Skeletal muscle tissue (tissue), 4 donors: ENCODE data around the gene PSME1. TPM values are rescaled to one million over a fixed set of nuclear protein-coding genes. Genes with fewer than 3 reads are reported as not detected.

Source experiments
- H3K27ac ChIP-seq: one replicate; pipeline ENCODE4 v1.7.0; 2013; ENCODE audit warnings: mild to moderate bottlenecking, low read depth, low read length, inconsistent platforms
- H3K27me3 ChIP-seq, 3 donors: one replicate each; pipeline ENCODE4 v1.7.0; 2013; ENCODE audit warnings: low read length in 3 of 3; ENCODE audit not compliant: control insufficient read depth in 3 of 3, insufficient read depth in 3 of 3
- H3K36me3 ChIP-seq, 3 donors: one replicate each; pipeline ENCODE4 v1.7.0; 2013; ENCODE audit warnings: low read length in 3 of 3; ENCODE audit not compliant: control insufficient read depth in 3 of 3, insufficient read depth in 3 of 3
- H3K4me1 ChIP-seq, 3 donors: one replicate each; pipeline ENCODE4 v1.7.0; 2013; ENCODE audit warnings: low read length in 3 of 3, mild to moderate bottlenecking in 3 of 3; ENCODE audit not compliant: control insufficient read depth in 3 of 3, insufficient read depth in 3 of 3
- H3K4me3 ChIP-seq, 3 donors: one replicate each; pipeline ENCODE4 v1.7.0; 2013; ENCODE audit warnings: low read length in 3 of 3
- H3K9ac ChIP-seq, 3 donors: one replicate each; pipeline ENCODE4 v1.7.0; 2013; ENCODE audit warnings: low read length in 3 of 3, mild to moderate bottlenecking in 3 of 3, moderate library complexity in 2 of 3, low read depth in 1 of 3
- H3K9me3 ChIP-seq, 3 donors: one replicate each; pipeline ENCODE4 v1.7.0; 2013; ENCODE audit warnings: low read length in 3 of 3; ENCODE audit not compliant: control insufficient read depth in 3 of 3
- total RNA-seq: library from RNA; depleted of rRNA; stranded (reverse); fragments of >200 nt; gene quantifications from one replicate; pipeline ENCODE4 v1.2.3, GENCODE V29; 2014
- donor health status: Osteomylitis.

The PSME1 gene
- total RNA-seq, 1 donor from 2014 or later: 89.8 TPM

DNA sequence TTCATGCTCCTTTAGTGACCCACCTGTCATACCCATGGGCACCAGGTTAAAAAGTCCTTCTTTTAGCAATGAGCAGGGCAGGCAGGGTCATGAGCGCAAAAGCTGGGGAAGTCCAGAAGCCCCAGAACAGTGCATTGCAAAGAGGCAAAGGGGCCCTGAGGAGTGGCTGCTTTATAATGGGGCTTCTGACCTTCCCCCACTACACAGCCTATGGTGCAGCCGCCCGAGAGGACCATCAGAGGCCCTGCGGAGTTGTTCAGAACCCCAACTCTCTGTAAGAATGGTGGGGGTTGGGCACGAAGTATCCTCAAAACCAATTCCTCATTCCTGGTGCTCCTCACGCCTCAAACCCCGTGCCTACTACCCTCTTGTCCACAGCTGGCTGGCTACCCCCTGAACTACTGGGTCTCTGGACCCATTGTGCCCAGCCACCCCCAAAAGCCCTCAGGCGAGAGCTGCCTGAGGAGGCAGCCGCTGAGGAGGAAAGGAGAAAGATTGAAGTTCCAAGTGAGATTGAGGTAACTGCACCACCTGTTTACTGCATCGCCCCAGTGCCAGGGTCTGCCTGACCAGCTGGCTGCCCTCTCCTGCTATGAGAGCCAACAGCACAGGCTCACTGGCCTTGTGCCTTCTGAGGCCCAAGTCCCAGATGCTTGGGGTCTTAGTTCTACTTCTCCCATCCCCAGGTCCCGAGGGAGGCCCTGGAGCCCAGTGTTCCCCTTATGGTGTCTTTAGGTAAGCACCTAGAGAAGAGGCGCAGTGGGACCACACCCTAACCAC, 42.6 kb downstream of the PSME1 start:
- H3K4me1 ChIP-seq: peaks cover 15 to 22% (median 21%) of the 10 kb centered on the region in 3 donors
- peaks cover 46 to 47% (median 46%) of the 10 kb centered on the region in 3 donors for H3K36me3 ChIP-seq
- no peaks in the 10 kb centered on the region for H3K27me3 ChIP-seq
- H3K4me3 ChIP-seq: no peak overlapping the region
- H3K27ac ChIP-seq: no peak overlapping the region
- no peaks in the 10 kb centered on the region for H3K9me3 ChIP-seq
- no peak overlapping the region for H3K9ac ChIP-seq

DNA sequence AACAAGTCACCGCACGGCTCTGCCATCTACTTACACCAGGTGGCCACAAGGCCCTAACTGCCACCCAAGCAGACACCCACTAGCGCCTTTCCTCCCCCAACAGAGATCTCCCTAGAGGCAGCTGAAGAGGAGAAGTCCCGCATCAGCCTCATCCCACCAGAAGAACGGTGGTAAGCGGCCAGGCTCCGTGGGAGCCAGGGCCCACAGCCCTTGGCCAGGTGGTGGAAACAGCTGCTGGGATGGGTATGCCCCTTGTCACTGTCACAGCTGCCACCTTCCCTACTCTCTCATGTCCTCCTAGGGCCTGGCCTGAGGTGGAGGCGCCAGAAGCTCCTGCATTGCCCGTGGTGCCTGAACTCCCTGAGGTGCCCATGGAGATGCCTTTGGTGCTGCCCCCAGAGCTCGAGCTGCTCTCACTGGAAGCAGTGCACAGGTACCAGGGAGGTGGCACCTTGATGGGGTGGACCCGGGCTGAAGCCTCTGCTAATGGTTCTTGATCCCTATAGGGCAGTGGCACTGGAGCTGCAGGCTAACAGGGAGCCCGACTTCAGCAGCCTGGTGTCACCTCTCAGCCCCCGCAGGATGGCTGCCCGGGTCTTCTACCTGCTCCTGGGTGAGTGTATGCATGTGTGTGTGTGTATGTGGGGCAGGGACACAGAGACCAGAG, 43.4 kb downstream of the PSME1 start:
- Histone ChIP-seq H3K9ac (peak overlapping the region in 2 of 3 donors; percentile 22 to 72), H3K4me3 (no peak overlapping the region), H3K9me3 (no peaks in the 10 kb centered on the region), H3K4me1 (peaks cover 15 to 22% (median 21%) of the 10 kb centered on the region in 3 donors), H3K27ac (peak overlapping the region; percentile 59), H3K36me3 (peaks cover 53 to 55% (median 54%) of the 10 kb centered on the region in 3 donors), H3K27me3 (no peaks in the 10 kb centered on the region)

DNA sequence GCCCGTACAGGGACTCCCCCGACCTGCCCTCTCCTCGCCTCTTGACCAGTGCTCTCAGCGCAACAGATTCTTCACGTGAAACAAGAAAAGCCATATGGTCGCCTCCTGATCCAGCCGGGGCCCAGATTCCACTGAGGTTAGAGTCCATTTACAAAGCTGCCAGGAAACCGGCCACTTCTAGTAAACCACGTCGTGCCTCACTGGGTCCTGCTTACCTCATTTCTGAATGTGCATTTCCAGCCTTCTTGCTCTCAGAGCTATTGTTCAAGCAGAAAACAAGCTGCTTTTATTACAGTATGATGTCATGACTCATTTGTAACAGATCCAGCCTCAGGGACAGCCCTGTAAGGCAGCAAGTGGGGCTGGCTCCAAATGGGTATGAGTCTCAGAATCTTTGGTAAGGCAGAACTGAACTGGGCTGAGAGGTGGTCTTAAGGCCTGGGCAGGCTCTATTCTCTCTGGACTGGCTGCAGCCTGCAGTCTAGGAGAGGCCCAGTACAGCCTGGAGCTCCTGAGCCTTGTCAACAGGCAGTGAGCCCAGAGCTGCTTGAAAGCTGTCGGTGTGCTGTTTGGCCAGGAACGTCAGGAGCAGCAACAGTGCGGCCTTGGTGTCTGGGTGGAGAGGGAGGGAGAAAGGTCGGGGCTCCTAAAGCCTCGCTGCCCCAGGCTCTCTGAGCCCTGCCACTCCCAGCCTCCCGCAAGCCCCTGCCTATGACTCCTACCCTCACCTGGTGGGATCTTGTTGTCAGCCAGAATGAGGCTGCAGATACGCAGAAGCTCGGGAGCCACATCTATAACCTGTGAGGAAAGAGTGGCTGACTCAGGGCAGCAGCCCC, 44.2 kb downstream of the PSME1 start:
- Histone ChIP-seq H3K4me1 (peaks cover 15 to 22% (median 21%) of the 10 kb centered on the region in 3 donors), H3K27ac (peak overlapping the region; percentile 59), H3K4me3 (peak overlapping the region in 1 of 3 donors; percentile 35), H3K36me3 (peaks cover 61 to 62% (median 62%) of the 10 kb centered on the region in 3 donors), H3K9me3 (no peaks in the 10 kb centered on the region), H3K9ac (peak overlapping the region; percentile 20 to 72 (median 28)), H3K27me3 (no peaks in the 10 kb centered on the region)

DNA sequence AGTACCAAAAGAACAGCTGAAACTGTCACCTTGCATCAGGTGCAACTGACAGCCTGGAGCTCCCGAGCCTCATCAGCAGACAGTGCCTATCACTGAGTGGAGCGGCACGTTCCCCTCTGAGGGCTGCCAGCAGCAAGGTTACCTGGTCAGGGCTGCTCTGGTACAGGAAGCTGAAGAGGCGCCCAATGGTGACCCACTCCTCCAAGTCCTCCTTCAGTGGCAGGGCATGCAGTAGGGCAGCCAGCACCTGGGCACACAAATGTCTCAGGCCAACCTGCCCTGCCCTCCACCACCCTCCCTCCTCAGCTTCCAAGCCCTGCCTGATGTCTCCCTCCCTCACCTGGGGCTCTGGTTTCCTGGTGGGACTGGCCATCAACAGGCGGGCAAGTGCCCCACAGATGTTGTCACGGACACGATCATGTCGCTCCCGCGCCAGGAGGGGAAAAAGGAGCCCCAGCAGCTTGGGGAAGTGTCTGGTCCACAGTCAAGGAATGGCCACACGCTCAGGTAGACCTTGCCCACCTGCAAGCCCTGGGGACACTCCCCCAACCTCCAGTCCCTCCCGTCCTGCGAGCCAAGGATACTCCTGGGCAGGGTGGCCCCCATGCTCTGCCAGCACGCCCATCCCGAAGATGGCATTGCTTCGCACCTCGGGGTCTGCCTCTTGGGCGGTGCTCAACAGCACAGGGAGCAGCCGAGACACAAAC, 45.5 kb downstream of the PSME1 start:
- H3K27me3 ChIP-seq: no peaks in the 10 kb centered on the region
- H3K4me3 ChIP-seq: no peak overlapping the region
- peaks cover 74 to 75% (median 74%) of the 10 kb centered on the region in 3 donors for H3K36me3 ChIP-seq
- no peak overlapping the region for H3K9ac ChIP-seq
- H3K9me3 ChIP-seq: no peaks in the 10 kb centered on the region
- peaks cover 15 to 22% (median 21%) of the 10 kb centered on the region in 3 donors for H3K4me1 ChIP-seq
- H3K27ac ChIP-seq: no peak overlapping the region

DNA sequence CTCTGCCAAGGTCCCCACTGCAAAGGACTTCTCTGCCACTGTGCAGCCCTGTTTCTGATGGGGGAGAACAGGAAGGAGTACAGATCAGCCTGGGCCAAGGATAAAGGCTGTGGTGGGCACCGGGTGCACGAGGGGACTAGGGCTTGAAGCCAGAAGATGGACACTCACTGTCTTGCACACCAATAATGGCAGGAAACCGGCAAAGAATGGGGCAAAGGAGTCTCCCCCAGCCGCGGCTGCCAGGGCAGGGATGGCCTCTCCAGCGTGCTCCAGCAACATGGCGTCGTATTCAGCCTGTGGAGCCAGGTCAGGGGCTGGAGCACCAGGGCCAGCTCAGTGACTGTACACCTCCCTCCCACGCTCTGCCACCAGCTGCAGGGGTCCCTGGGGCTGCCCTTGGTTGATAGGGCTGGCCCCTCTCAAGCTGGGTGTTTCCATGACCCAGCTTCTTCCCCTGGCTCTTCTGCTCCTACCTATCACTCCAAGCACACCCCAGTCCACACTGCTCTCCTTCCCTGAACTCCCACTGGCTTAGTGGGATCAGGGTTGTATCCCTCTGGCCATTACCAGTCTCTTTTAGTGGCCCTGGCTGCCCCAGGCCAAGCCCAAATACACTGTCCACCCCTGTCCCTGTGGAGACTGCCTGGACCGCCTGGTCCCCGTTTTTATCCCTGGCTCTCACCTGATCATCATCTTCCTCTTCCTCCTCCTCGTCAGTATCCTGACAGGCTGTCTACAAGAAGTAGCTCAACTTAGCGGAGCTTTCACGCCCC, 46.3 kb downstream of the PSME1 start:
- Histone ChIP-seq H3K4me3 (no peak overlapping the region), H3K9me3 (no peaks in the 10 kb centered on the region), H3K27me3 (no peaks in the 10 kb centered on the region), H3K27ac (no peak overlapping the region), H3K9ac (no peak overlapping the region), H3K36me3 (peaks cover 77 to 81% (median 78%) of the 10 kb centered on the region in 3 donors), H3K4me1 (peaks cover 17 to 26% (median 22%) of the 10 kb centered on the region in 3 donors)

DNA sequence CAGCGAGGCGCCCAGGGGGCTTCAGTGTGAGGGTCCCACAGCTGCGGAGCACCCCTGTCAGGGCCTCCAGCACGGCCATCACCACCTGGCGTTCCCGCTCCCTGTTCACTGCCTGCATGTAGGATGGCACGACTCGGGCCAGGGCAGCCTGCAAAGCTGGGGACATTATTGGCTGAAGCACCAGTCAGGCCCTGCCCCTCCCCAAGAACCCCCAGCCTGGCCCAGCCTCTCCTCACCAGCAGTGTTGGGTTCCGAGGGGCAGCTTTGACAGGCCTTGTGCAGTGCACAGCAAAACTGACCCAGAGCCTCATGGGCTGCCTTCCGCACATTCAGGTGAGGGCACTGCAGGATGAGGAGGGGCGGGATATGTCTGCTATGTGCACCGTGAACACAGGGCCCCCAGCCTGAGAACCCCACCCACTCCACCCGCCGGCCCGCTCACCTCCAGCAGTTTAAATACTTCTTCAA, 47.1 kb downstream of the PSME1 start:
- Histone ChIP-seq H3K4me3 (no peak overlapping the region), H3K36me3 (peaks cover 74 to 81% (median 78%) of the 10 kb centered on the region in 3 donors), H3K27me3 (no peaks in the 10 kb centered on the region), H3K9me3 (no peaks in the 10 kb centered on the region), H3K9ac (peak overlapping the region in 1 of 3 donors; percentile 16), H3K4me1 (peaks cover 24 to 34% (median 30%) of the 10 kb centered on the region in 3 donors), H3K27ac (no peak overlapping the region)

DNA sequence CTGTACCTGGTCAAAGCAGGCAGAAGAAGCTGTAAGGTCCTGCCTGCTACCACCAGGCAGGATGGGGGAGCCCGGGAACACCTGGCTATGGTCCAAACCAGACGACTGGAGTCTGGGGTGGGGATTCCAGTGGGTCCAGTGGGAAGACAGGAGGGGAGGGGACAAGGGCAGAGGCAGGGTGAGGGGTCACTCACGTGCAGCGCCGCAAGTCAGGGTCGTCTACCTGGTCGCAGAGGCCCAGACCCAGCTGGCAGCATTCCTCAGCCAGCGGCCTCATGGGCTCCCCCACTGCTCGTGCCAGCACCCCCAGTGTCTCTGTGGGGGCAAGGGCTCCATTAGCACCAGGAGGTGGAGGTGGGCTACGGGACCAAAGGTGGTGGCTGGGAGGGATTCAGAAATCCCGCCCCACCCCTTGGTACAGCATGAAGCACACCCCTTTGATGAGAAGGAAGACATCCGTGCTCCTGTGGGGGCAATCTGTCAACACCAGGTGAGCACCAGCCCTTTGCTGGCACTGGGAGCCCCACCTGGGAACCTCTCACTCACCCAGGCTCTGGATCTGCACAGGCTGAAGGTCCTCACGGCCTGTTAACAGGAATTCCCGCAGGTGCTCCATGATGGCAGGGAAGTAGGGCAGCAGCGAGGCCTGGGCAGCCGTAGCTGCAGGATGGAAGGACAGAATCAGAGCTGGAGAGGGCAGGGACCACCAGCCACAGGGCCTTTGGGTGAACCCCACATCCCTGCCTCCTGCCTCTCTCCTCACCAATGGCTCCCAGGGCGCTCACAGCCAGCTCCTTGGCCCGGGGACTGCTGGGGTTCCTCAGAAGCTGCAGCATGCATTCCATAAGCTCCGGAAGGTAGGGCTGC, 48.3 kb downstream of the PSME1 start:
- Histone ChIP-seq H3K4me1 (peaks cover 29 to 34% (median 32%) of the 10 kb centered on the region in 3 donors), H3K9ac (no peak overlapping the region), H3K4me3 (no peak overlapping the region), H3K36me3 (peaks cover 68 to 71% (median 69%) of the 10 kb centered on the region in 3 donors), H3K27ac (no peak overlapping the region), H3K9me3 (no peaks in the 10 kb centered on the region), H3K27me3 (no peaks in the 10 kb centered on the region)

DNA sequence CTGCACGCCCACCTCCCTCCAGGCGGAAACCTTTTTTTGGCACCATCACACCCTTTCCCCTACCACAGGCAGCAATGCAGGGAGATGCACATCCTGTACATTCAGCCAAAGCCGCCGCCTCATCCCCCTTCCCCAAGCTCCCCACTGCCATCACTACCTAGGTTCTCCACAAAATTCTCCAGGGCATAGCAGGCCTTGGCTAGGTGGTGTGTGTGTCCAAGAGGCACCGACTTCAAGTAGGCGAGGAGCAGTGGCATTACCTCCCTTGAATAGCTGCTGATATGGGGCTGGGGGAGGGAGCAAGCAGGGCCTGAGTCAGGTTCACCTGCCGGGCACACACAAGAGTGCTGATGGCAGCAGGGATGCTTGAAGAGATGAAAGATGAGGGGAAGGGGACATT, 49.0 kb downstream of the PSME1 start:
- H3K4me1 ChIP-seq: peaks cover 23 to 27% (median 26%) of the 10 kb centered on the region in 3 donors
- H3K9me3 ChIP-seq: no peaks in the 10 kb centered on the region
- no peak overlapping the region for H3K9ac ChIP-seq
- H3K27me3 ChIP-seq: no peaks in the 10 kb centered on the region
- peaks cover 66 to 69% (median 67%) of the 10 kb centered on the region in 3 donors for H3K36me3 ChIP-seq
- H3K27ac ChIP-seq: no peak overlapping the region
- H3K4me3 ChIP-seq: no peak overlapping the region
